PC-9 (cell line): ENCODE data around the gene CAMTA1. TPM values are rescaled to one million over a fixed set of nuclear protein-coding genes. Genes with fewer than 3 reads are reported as not detected.

Experiments used
- BruUV-seq: library from RNA; stranded (reverse); fragments of 400-500 nt; replicated peaks from 2 replicates; lab custom pipeline; 2021; lab: Mats Ljungman, UMichigan
- CTCF ChIA-PET: fragments of 300-600 bp; sonication (Branson Sonifier 250); formaldehyde crosslinking; loops from one replicate; lab custom pipeline; 2022; ENCODE audit warnings: antibody characterized with exemption; lab: Charles Lee
- POLR2A ChIA-PET: fragments of 300-600 bp; sonication (Branson Sonifier 250); formaldehyde crosslinking; loops from one replicate; lab custom pipeline; 2022; ENCODE audit warnings: antibody characterized with exemption; ENCODE audit not compliant: unreplicated experiment; lab: Charles Lee
- DNase-seq, 2 experiments: peaks; one replicate each; pipeline versions ENCODE4 v3.0.0 to v3.0.0-alpha.2; 2015 to 2022; ENCODE audit warnings: mixed read lengths in 1 of 2
- H2AFZ ChIP-seq: fragments of 200-600 bp; sonication (generic); 2 replicates; pipeline ENCODE4 v1.8.1; 2017; ENCODE audit warnings: antibody characterized with exemption
- H3F3A ChIP-seq: fragments of 200-600 bp; sonication (generic); 2 replicates; pipeline ENCODE4 v1.8.1; 2017; ENCODE audit warnings: antibody characterized with exemption, mild to moderate bottlenecking, low read depth; ENCODE audit not compliant: insufficient read depth
- H3K27ac ChIP-seq: fragments of 200-600 bp; sonication (generic); 2 replicates; pipeline ENCODE4 v1.6.1; 2016; ENCODE audit warnings: mixed run types
- H3K27me3 ChIP-seq: fragments of 200-600 bp; sonication (generic); 2 replicates; pipeline ENCODE4 v1.6.1; 2016; ENCODE audit warnings: low read depth, mixed run types; ENCODE audit not compliant: insufficient read depth
- H3K36me3 ChIP-seq: fragments of 200-600 bp; sonication (generic); 2 replicates; pipeline ENCODE4 v1.6.1; 2016; ENCODE audit warnings: low read depth, mixed run types
- H3K4me1 ChIP-seq: fragments of 200-600 bp; sonication (generic); replicated peaks from 2 replicates; pipeline ENCODE4 v1.6.1; 2016; ENCODE audit warnings: mixed run types; ENCODE audit not compliant: insufficient read depth
- H3K4me2 ChIP-seq: fragments of 200-600 bp; sonication (generic); 2 replicates; pipeline ENCODE4 v1.6.1; 2017; ENCODE audit warnings: mixed run types
- H3K4me3 ChIP-seq: fragments of 200-600 bp; sonication (generic); 2 replicates; pipeline ENCODE4 v1.6.1; 2016; ENCODE audit warnings: mixed run types
- H3K79me2 ChIP-seq: fragments of 200-600 bp; sonication (generic); 2 replicates; pipeline ENCODE4 v1.6.1; 2017; ENCODE audit warnings: low read depth, mixed run types
- H3K9me2 ChIP-seq: fragments of 200-600 bp; sonication (generic); 2 replicates; pipeline ENCODE4 v1.8.1; 2017; ENCODE audit warnings: mild to moderate bottlenecking; ENCODE audit not compliant: insufficient read depth
- H3K9me3 ChIP-seq: fragments of 200-600 bp; sonication (generic); 2 replicates; pipeline ENCODE4 v1.8.1; 2016; ENCODE audit warnings: low read depth; ENCODE audit not compliant: insufficient read depth
- H4K20me1 ChIP-seq: fragments of 200-600 bp; sonication (generic); 2 replicates; pipeline ENCODE4 v1.8.1; 2017; ENCODE audit not compliant: insufficient read depth
- EZH2 ChIP-seq: fragments of 200-600 bp; sonication (generic); IDR thresholded peaks from 2 replicates; pipeline ENCODE4 v1.8.0; 2017; ENCODE audit warnings: antibody characterized with exemption, low read depth
- intact Hi-C: fragments of 100-400 bp; cut with micrococcal nuclease; formaldehyde crosslinking; loops from one replicate; pipeline ENCODE4 v1.10.0; 2022; ENCODE audit not compliant: unreplicated experiment
- total RNA-seq: library from RNA; stranded (reverse); gene quantifications from 2 replicates; pipeline ENCODE4 v1.2.3, GENCODE V29; 2021
- TF ChIP-seq, protein P1 (sequence below): fragments of 200-600 bp; sonication (generic); conservative IDR thresholded peaks from 2 replicates; pipeline ENCODE4 v1.6.1; 2017; ENCODE audit warnings: mixed run types, antibody characterized with exemption, mild to moderate bottlenecking, moderate library complexity

Gene CAMTA1
- total RNA-seq, 1 experiment from 2014 or later = 72.3 TPM

- no peaks in the 10 kb centered on the region for H3K4me1 ChIP-seq
- H3K27ac ChIP-seq = no peak overlapping the region
- H4K20me1 ChIP-seq = no peaks in the 10 kb centered on the region
- POLR2A ChIA-PET = no interaction called here
- H3F3A ChIP-seq = no peaks in the 10 kb centered on the region
- no peak for DNase-seq
- H3K79me2 ChIP-seq = no peaks in the 10 kb centered on the region
- intact Hi-C loops = no loop called here
- no peaks in the 10 kb centered on the region for H3K9me2 ChIP-seq
- H2AFZ ChIP-seq = no peak overlapping the region
- H3K27me3 ChIP-seq = peaks cover 81% of the 10 kb centered on the region
- H3K4me2 ChIP-seq = no peak overlapping the region
- TF ChIP-seq, protein P1, sequence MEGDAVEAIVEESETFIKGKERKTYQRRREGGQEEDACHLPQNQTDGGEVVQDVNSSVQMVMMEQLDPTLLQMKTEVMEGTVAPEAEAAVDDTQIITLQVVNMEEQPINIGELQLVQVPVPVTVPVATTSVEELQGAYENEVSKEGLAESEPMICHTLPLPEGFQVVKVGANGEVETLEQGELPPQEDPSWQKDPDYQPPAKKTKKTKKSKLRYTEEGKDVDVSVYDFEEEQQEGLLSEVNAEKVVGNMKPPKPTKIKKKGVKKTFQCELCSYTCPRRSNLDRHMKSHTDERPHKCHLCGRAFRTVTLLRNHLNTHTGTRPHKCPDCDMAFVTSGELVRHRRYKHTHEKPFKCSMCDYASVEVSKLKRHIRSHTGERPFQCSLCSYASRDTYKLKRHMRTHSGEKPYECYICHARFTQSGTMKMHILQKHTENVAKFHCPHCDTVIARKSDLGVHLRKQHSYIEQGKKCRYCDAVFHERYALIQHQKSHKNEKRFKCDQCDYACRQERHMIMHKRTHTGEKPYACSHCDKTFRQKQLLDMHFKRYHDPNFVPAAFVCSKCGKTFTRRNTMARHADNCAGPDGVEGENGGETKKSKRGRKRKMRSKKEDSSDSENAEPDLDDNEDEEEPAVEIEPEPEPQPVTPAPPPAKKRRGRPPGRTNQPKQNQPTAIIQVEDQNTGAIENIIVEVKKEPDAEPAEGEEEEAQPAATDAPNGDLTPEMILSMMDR = no peak
- TF ChIP-seq EZH2 = no peak
- CTCF ChIA-PET = no interaction called here
- no peak overlapping the region for H3K4me3 ChIP-seq
- BruUV-seq = no TSS peak
- no peaks in the 10 kb centered on the region for H3K9me3 ChIP-seq
- no peaks in the 10 kb centered on the region for H3K36me3 ChIP-seq
Measured at GRCh38 chr1:6971048-6971447, 185.8 kb downstream of the CAMTA1 start.

- H3K27me3 ChIP-seq = peaks cover 80% of the 10 kb centered on the region
- H3K9me2 ChIP-seq = no peaks in the 10 kb centered on the region
- no peaks in the 10 kb centered on the region for H3K79me2 ChIP-seq
- TF ChIP-seq, protein P1 = no peak
- no peak for TF ChIP-seq EZH2
- no peaks in the 10 kb centered on the region for H3K36me3 ChIP-seq
- H3F3A ChIP-seq = no peaks in the 10 kb centered on the region
- no TSS peak for BruUV-seq
- POLR2A ChIA-PET = no interaction called here
- H2AFZ ChIP-seq = no peak overlapping the region
- H3K4me1 ChIP-seq = no peaks in the 10 kb centered on the region
- no peaks in the 10 kb centered on the region for H4K20me1 ChIP-seq
- CTCF ChIA-PET = no interaction called here
- H3K9me3 ChIP-seq = no peaks in the 10 kb centered on the region
- no peak for DNase-seq
- H3K27ac ChIP-seq = no peak overlapping the region
- no peak overlapping the region for H3K4me3 ChIP-seq
- intact Hi-C loops = no loop called here
- H3K4me2 ChIP-seq = no peak overlapping the region
Measured at GRCh38 chr1:6971699-6972098, 186.4 kb downstream of the CAMTA1 start.

GRCh38 chr1:6972399-6972798 is 187.1 kb downstream of the CAMTA1 start:
- intact Hi-C loops = no loop called here
- Histone ChIP-seq H3K4me2 (no peak overlapping the region), H3K4me3 (no peak overlapping the region), H3F3A (no peaks in the 10 kb centered on the region), H3K27ac (no peak overlapping the region), H3K9me3 (no peaks in the 10 kb centered on the region), H3K9me2 (no peaks in the 10 kb centered on the region), H3K4me1 (no peaks in the 10 kb centered on the region), H3K27me3 (peaks cover 81% of the 10 kb centered on the region), H4K20me1 (no peaks in the 10 kb centered on the region), H3K79me2 (no peaks in the 10 kb centered on the region), H3K36me3 (no peaks in the 10 kb centered on the region), H2AFZ (no peak overlapping the region)
- CTCF ChIA-PET = no interaction called here
- no peak for DNase-seq
- BruUV-seq = no TSS peak
- POLR2A ChIA-PET = no interaction called here
- TF ChIP-seq, protein P1 = no peak
- no peak for TF ChIP-seq EZH2
